Endothelial cell of umbilical vein (primary cell): Measurements from ENCODE around the gene RTP3. TPM values are rescaled to one million over a fixed set of nuclear protein-coding genes. Genes with fewer than 3 reads are reported as not detected.

Experiments
- BruUV-seq: library from RNA; stranded (reverse); fragments of 400-500 nt; replicated peaks from 2 replicates; lab custom pipeline; 2021; lab: Mats Ljungman, UMichigan
- CTCF ChIA-PET: fragments of 300-600, 350-600 bp; sonication (Branson Sonifier 250); formaldehyde crosslinking; loops from one replicate; lab custom pipeline; 2021; ENCODE audit warnings: antibody characterized with exemption, inconsistent platforms; lab: Charles Lee
- POLR2A ChIA-PET: fragments of 300-600, 350-600 bp; sonication (Branson Sonifier 250); formaldehyde crosslinking; loops from one replicate; lab custom pipeline; 2021; ENCODE audit warnings: antibody characterized with exemption, inconsistent platforms; lab: Charles Lee
- DNase-seq: peaks from one replicate; pipeline ENCODE4 v3.0.0-alpha.2; 2011; ENCODE audit warnings: low read depth, low spot score
- FAIRE-seq: peaks from 2 replicates; lab custom pipeline; 2011; peaks lifted over from hg19 to GRCh38; lab: Jason Lieb, UNC
- H2AFZ ChIP-seq: 2 replicates; pipeline ENCODE4 v1.6.0; 2012; ENCODE audit warnings: low read depth, low read length, control low read depth, inconsistent platforms
- H3K27ac ChIP-seq: 2 replicates; pipeline ENCODE4 v1.5.1; 2011; ENCODE audit warnings: low read depth, mild to moderate bottlenecking, control low read depth, low read length, moderate library complexity; ENCODE audit not compliant: insufficient read depth
- H3K27me3 ChIP-seq, 2 experiments: 2 replicates each; pipeline versions ENCODE4 v1.6.0 to v1.6.1; 2011; ENCODE audit warnings: low read length in 2 of 2, mixed read lengths in 1 of 2; ENCODE audit not compliant: control insufficient read depth in 2 of 2, insufficient read depth in 2 of 2
- H3K36me3 ChIP-seq, 2 experiments: 2 replicates in 1 of 2; 3 replicates in 1 of 2; pipeline ENCODE4 v1.5.1; 2011; ENCODE audit warnings: low read length in 2 of 2, mild to moderate bottlenecking in 1 of 2, moderate library complexity in 1 of 2; ENCODE audit not compliant: control insufficient read depth in 2 of 2, insufficient read depth in 2 of 2; ENCODE audit errors: extremely low read depth in 1 of 2
- H3K4me1 ChIP-seq: 3 replicates; pipeline ENCODE4 v1.5.1; 2011; ENCODE audit warnings: mild to moderate bottlenecking, low read length; ENCODE audit not compliant: control insufficient read depth, insufficient read depth; ENCODE audit errors: extremely low read depth
- H3K4me2 ChIP-seq: 2 replicates; pipeline ENCODE4 v1.6.1; 2011; ENCODE audit warnings: low read length, control low read depth, mixed read lengths; ENCODE audit not compliant: insufficient read depth
- H3K4me3 ChIP-seq, 3 experiments: fragments of 200-600 bp in 1 of 3; sonication (generic), shearing (Covaris generic) in 1 of 3; replicated peaks in 1 of 3; 2 replicates each; pipeline ENCODE4 v1.5.1; 2011 to 2016; ENCODE audit warnings: control low read depth in 3 of 3, low read length in 3 of 3, mild to moderate bottlenecking in 2 of 3, inconsistent platforms in 1 of 3, low read depth in 1 of 3, moderate library complexity in 1 of 3; ENCODE audit not compliant: insufficient read depth in 1 of 3
- H3K79me2 ChIP-seq: 2 replicates; pipeline ENCODE4 v1.6.0; 2012; ENCODE audit warnings: low read length, inconsistent platforms; ENCODE audit not compliant: control insufficient read depth, insufficient read depth
- H3K9ac ChIP-seq: replicated peaks from 2 replicates; pipeline ENCODE3; 2011; ENCODE audit warnings: low read length, control low read depth; ENCODE audit not compliant: insufficient read depth; ENCODE audit errors: extremely low read depth
- H3K9me1 ChIP-seq: replicated peaks from 3 replicates; pipeline ENCODE4 v1.6.0; 2011; ENCODE audit warnings: mild to moderate bottlenecking, low read length; ENCODE audit not compliant: control insufficient read depth, insufficient read depth; ENCODE audit errors: extremely low read depth
- H3K9me3 ChIP-seq: replicated peaks from 2 replicates; pipeline ENCODE4 v1.5.1; 2012; ENCODE audit warnings: low read length, inconsistent platforms; ENCODE audit not compliant: control insufficient read depth, insufficient read depth
- H4K20me1 ChIP-seq: replicated peaks from 2 replicates; pipeline ENCODE3; 2011; ENCODE audit warnings: mild to moderate bottlenecking, low read length; ENCODE audit not compliant: control insufficient read depth, insufficient read depth; ENCODE audit errors: extremely low read depth
- EZH2 ChIP-seq: IDR thresholded peaks from 2 replicates; pipeline ENCODE4 v1.6.1; 2012; ENCODE audit warnings: borderline replicate concordance, low read depth, mild to moderate bottlenecking, moderate library complexity, low read length, inconsistent platforms; ENCODE audit not compliant: severe bottlenecking
- FOS ChIP-seq: IDR thresholded peaks from 2 replicates; pipeline ENCODE4 v1.6.1; 2011; ENCODE audit warnings: mild to moderate bottlenecking, low read length, moderate library complexity, borderline replicate concordance; ENCODE audit not compliant: insufficient read depth
- MAX ChIP-seq: IDR thresholded peaks from 2 replicates; pipeline ENCODE4 v1.6.1; 2011; ENCODE audit not compliant: insufficient read depth, insufficient read length
- MYC ChIP-seq: IDR thresholded peaks from one replicate; pipeline ENCODE4 v1.6.1; 2011; ENCODE audit warnings: mild to moderate bottlenecking, low read depth, low read length
- POLR2A ChIP-seq: IDR thresholded peaks from 2 replicates; pipeline ENCODE4 v1.6.1; 2012; ENCODE audit warnings: low read depth, mild to moderate bottlenecking, control low read depth, low read length
- POLR2AphosphoS5 ChIP-seq: IDR thresholded peaks from 2 replicates; pipeline ENCODE4 v1.6.1; 2012; ENCODE audit warnings: low read depth, mild to moderate bottlenecking, control low read depth, low read length, moderate library complexity; ENCODE audit not compliant: insufficient read depth
- dilution Hi-C: fragments of 300-500 bp; cut with MboI; formaldehyde crosslinking; loops from one replicate; pipeline ENCODE4 v1.15.0; 2019; ENCODE audit warnings: low sequenced_read_pairs; ENCODE audit not compliant: extremely low pct_ligation_motif_present
- intact Hi-C: fragments of 100-400 bp; cut with micrococcal nuclease; formaldehyde crosslinking; loops from one replicate; pipeline ENCODE4 v1.10.0; 2022
- polyA plus RNA-seq, 4 experiments: library from polyadenylated mRNA; depleted of rRNA in 3 of 4; stranded (reverse) in 3 of 4; unstranded in 1 of 4; fragments of >200 nt; gene quantifications; 2 replicates each; pipeline versions ENCODE4 v1.2.1 to v1.2.3, GENCODE V29; 2011 to 2012; ENCODE audit warnings: missing spikeins in 1 of 4
- total RNA-seq: library from RNA; stranded (reverse); gene quantifications from 2 replicates; pipeline ENCODE4 v1.2.3, GENCODE V29; 2021

The RTP3 gene
- total and polyA plus RNA-seq, 2 donors (not counting 3 experiments of a cell fraction or from before 2014, with no cell fraction given), result 0.06 TPM; not detected in 1

GRCh38 chr3:46540550-46540949 is 42.8 kb downstream of the RTP3 start:
- peaks cover 18% of the 10 kb centered on the region for H3K4me1 ChIP-seq
- intact Hi-C loops, result no loop called here
- POLR2A ChIA-PET, result no interaction called here
- CTCF ChIA-PET, result no interaction called here
- no peaks in the 10 kb centered on the region for H3K9me3 ChIP-seq
- no peak overlapping the region for H3K9ac ChIP-seq
- no peak overlapping the region for H3K4me3 ChIP-seq
- DNase-seq, result no peak
- peaks cover 0 to 4% of the 10 kb centered on the region in 2 experiments for H3K27me3 ChIP-seq
- H3K27ac ChIP-seq, result no peak overlapping the region
- TF ChIP-seq MAX (no peak), FOS (no peak), POLR2A (no peak), MYC (no peak), EZH2 (no peak)
- no peaks in the 10 kb centered on the region for H4K20me1 ChIP-seq
- no peaks in the 10 kb centered on the region for H3K36me3 ChIP-seq
- H2AFZ ChIP-seq, result no peak overlapping the region
- no peak for FAIRE-seq
- no TSS peak for BruUV-seq
- dilution Hi-C loops, result no loop called here
- no peaks in the 10 kb centered on the region for H3K9me1 ChIP-seq
- H3K79me2 ChIP-seq, result no peaks in the 10 kb centered on the region
- no peak overlapping the region for H3K4me2 ChIP-seq

GRCh38 chr3:46541835-46542234 is 44.1 kb downstream of the RTP3 start:
- no peak overlapping the region for H3K27ac ChIP-seq
- H3K36me3 ChIP-seq, result no peaks in the 10 kb centered on the region
- no peaks in the 10 kb centered on the region for H3K9me3 ChIP-seq
- intact Hi-C loops, result no loop called here
- CTCF ChIA-PET, result interaction anchor here (0.8 to 2.5 kb wide), 5 partner anchors 17 to 92 kb away, joined by 3 to 17 read pairs (median 3); no protein-coding TSS in a partner anchor
- H3K9me1 ChIP-seq, result no peaks in the 10 kb centered on the region
- H2AFZ ChIP-seq, result no peak overlapping the region
- TF ChIP-seq POLR2AphosphoS5 (no peak), POLR2A (no peak)
- H4K20me1 ChIP-seq, result no peaks in the 10 kb centered on the region
- peaks cover 0 to 2% of the 10 kb centered on the region in 2 experiments for H3K27me3 ChIP-seq
- H3K9ac ChIP-seq, result no peak overlapping the region
- DNase-seq, result no peak
- BruUV-seq, result no TSS peak
- POLR2A ChIA-PET, result no interaction called here
- FAIRE-seq, result no peak
- peaks cover 18% of the 10 kb centered on the region for H3K4me1 ChIP-seq
- no peak overlapping the region for H3K4me2 ChIP-seq
- H3K79me2 ChIP-seq, result no peaks in the 10 kb centered on the region
- no peak overlapping the region for H3K4me3 ChIP-seq
- dilution Hi-C loops, result no loop called here
